Right renal cortex interstitium (tissue), 3 donors: Measurements from ENCODE around the gene EPS8L2. TPM values are rescaled to one million over a fixed set of nuclear protein-coding genes. Genes with fewer than 3 reads are reported as not detected.

ENCODE experiments used
- DNase-seq, 3 donors: peaks; one replicate each; pipeline ENCODE4 v3.0.0-alpha.2; 2013; ENCODE audit warnings: low read depth in 3 of 3, low spot score in 2 of 3
- polyA plus RNA-seq, 3 donors: library from polyadenylated mRNA; unstranded; fragments of 120-200 nt; gene quantifications; one replicate each; pipeline ENCODE4 v1.2.1, GENCODE V29; 2013; ENCODE audit not compliant: insufficient read length in 3 of 3

The EPS8L2 gene
- polyA plus RNA-seq, 3 donors: 89.8 to 112 (median 91.2) TPM

DNA sequence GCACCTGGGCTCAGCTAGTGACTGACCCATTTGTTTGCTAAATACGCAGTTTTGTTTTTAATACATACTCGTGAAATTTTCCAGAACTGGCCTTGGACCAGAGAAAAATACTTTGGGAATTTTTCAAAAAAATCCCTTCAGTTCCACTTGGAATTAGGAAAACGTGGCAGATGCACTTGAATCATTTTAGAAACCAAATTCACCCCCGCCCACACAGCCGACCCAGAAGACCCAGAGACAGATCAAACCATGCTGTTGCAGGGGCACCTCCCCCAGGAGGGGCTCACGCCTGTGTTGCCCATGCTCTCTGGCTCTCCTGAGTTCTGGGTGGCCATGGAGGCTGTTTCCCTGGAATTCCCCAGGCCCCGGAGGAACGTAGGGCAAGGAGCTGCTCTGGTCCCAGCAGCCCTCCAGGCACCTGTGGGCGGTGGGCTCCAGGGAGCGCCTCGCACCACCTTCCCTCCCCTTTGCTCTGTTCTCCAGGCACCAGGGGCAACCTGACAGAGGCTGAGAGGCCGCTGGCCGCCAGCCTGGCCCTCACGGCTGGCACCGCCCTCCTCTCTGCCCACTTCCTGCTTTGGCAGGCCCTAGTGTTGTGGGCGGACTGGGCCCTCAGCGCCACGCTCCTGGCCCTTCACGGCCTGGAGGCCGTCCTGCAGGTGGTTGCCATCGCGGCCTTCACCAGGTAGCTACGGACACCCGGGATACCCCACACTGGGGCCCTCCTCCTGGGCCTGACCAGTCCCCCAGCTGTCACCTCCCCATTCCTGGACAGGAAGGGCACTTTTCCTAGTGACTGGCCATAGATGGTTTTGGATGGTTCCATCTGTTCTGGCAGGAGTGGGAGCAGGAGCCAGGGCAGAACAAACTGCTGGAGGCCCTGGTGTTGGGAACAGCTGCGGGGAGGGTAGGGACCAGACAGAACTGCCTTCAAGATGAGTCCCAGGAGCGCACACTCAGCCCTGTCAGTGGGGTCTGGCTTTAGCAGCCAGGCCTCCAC, 3.3 kb upstream of the EPS8L2 start:
- no peak for DNase-seq

DNA sequence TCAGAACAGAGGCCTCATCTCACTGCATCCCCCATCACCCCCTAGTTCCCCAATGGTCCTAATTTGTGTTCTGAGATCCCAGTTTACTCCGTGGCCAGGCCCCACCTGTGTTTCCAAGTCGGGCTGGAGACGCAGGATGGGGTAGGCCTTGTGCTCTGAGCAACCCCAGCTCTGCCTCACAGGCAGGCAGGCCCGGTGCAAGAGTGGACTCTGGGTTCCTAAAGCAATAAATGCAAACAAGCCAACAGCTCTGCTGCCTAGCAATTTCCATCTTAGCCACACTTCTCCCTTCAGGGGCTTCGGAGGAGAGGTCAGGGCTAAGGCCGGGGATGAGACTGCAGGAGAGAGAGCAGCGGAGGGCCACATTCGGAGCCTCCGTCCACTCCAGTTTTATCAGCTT, 2.5 kb upstream of the EPS8L2 start:
- DNase-seq: no peak

DNA sequence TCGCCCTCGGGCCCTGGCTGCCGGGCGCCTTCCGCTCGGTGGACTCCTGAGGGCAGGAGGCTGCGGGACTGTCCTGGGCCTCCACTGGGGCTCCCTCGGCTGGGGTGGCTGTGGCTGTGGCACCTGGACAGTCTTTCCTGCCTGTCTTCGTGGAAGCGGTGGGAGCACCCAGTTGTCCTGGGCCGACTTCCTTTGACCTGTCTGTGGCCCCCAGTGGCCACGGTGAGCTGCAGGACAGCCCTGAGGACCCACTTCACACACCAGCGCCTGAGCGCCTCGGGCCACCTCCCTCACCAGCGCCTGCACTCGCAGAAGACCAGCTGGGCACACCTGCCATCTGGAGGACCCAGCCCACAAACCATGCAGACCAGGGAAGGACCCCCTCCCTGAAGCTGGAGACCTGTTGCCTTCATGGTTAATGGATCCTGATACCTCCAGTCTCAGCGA, 1.8 kb upstream of the EPS8L2 start:
- no peak for DNase-seq

DNA sequence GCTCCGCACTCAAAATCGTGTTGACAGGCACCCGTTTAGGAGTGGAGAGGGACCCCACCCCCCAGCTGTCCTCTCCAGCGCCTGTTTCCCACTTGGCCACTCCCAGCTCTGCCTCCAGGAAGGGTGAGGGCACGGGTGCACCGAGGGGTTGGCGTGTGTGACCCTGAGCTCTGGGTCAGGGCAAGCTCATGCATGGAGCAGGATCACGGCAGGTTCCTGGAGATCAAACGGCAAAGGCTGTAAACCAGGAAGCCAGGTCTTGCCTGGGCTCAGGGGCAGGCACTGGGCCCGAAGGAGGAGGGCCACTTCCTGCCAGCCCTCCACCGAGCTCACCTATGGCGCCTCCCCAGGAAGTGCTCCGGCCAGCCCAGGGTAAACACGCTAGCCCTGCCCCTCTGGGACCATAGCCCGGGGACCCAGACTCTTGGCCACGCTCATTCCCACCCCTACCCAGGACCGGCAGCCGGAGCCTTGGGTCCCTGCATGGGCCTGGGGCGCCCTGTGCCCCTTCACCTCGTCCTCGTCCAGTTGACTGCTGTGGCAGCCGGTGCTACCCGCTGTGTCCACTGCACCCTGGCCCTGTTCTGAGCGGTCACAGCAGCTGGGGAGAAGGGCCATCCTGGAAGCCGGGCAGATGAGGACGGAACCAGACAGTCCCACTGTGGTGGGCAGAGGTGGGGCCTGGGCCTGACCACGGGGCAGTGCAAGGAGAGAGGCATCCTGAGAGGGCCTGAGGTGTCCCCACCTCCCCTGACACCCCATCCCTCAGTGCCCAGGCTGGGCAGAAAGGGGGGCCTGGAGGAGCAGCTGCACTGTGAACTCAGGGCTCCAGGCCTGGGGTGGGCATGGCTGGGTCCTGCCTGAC, 1.0 kb upstream of the EPS8L2 start:
- no peak for DNase-seq

DNA sequence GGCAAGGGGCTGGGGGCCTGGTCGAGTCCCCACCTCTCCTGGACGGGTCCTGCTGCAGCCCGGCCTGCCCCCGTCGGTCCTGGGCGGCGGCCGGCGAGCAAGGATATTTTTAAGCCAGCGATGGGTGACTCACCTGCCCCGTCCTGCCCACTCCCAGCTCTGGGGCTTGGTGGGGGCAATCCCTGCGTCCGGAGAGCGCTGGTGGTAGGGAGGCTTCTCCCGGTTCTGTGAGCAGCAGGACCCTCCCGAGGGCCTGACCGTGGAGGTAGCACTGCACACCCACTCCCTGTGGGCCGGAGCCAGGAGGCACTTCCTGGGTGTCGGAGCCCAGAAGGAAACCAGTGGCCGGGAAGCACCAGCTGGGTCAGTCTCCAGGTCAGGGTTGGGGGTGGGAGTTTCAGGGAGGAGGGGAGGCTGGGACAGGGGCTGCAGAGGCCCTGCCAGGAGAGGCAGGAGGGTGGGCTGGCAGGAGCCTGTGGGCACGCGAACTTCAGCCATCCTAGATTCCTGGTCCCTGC, 467 bp downstream of the EPS8L2 start:
- no peak for DNase-seq

DNA sequence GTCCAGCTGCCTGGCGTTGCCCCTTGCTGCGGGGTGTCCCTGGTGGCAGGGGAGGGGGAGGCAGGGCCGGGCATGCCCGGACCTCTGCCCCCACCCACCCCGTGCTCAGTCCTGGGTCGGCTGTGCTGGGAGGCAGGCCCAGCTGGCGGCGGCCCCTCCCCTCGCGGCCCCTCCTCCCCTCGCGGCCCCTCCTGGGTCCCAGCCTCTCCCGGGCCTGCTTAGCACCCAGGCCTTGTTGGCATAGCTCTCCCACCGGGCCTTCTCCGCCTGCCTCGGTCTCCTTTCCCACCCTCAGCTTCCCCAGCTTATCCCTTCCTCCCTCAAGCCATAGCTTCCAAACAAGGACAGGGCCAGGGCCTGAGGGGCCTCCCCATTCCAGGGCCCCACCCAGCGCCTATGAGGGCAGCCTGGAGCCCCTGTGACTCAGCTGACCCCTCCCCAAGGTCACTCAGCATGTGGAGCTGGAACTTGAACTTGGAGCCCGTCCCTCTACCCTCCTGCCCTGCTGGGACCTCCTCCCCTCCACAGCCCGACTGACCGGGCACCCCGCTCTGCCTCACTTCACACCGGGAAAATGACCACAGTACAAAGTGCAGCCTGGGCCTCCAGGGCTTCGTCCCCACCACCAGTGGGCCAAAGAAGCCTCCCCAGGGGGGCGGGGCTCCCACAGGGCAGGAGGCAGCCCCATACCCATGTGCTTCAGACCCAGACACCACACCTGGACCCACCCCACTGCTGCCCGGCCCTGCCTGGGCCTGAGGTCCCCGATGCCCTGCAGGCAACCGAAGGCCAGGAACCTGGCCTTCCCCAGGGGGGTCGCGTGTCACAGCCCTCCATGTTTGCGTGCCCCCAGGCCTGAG, 1.2 kb downstream of the EPS8L2 start:
- no peak for DNase-seq

DNA sequence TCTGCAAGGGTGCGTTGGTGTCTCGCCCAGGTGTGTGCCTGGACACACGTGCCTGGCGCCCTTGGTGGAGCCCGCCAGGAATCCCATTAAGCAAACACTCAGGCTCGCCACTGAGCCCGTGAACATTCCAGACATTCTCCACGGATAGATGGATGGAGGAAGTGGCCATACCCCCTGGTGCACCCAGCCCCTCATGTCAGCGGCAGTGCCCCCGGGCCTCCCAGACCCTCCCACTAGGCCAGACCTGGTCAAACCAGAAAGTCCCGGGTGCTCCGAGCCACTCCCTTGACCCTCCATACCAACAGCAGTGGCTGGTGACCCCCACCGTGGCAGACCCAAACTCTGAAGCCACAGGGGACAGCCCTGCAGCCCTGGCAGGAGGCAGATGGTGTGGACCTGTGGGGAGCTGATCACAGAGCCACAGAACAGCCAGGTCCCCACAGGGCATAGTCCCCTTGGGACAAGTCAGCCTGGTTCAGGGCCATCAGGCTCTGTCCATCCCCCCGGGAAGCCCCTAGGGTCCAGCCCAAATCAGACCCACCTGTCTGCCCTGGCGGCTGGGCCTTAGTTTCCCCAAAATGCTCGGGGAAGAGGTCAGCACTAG, 1.9 kb downstream of the EPS8L2 start:
- no peak for DNase-seq

DNA sequence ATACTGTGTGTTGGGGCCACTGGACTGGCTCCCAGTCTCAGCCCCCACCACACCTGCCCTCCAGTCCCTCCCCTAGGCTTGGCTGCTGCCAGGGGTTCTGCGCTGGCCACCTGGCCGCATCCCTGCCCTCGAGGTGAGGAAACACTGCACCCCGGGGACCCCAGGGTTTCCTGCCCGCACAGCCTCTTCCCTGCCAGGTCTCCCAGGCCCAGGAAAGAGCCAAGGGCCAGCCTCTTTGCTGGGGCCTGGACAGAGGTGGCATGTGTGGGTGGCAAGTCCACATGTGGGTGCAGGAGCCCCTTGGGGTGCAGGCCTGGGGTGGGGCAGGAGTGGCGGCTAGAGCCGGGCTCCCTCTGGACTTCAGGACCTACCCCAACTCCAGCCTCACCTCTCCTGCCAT, 2.5 kb downstream of the EPS8L2 start:
- no peak for DNase-seq

DNA sequence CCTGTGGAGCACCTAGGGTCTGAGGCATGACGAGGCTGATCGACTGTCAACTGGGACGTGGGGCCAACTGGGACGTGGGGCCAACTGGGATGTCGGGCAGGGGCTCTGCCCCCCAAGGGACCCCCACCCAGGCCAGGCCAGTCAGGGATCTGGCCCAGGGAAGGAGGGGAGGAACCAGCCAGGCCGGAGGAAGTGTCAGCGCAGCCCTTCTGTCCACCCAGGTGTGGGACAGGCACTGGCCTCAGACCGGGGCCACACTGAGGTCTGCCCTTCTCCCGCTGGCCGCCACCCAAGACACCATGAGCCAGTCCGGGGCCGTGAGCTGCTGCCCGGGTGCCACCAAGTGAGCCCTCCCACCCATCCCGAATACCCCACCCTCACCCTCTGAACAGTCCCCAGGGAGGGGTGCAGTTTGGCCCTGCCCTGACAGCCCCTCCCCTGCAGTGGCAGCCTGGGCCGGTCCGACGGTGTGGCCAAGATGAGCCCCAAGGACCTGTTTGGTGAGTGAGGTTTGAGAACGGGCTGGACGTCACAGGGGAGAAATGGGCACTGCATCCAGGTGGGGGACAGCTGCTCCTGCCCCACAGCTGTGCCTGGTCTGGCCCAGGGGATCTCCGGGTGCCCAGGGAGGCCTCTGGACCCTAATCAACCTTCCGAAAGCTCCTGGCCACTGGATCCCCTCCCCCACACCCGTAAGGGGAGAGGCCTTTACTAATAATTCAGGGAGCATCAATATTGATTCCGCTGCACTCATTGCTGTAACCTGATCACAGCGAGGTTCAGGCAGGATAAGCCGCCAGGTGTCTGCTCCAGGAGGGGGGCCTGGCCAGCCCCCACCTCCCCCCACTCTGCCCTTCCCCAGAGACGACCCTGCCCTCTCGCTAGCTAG, 3.3 kb downstream of the EPS8L2 start:
- DNase-seq: no peak

DNA sequence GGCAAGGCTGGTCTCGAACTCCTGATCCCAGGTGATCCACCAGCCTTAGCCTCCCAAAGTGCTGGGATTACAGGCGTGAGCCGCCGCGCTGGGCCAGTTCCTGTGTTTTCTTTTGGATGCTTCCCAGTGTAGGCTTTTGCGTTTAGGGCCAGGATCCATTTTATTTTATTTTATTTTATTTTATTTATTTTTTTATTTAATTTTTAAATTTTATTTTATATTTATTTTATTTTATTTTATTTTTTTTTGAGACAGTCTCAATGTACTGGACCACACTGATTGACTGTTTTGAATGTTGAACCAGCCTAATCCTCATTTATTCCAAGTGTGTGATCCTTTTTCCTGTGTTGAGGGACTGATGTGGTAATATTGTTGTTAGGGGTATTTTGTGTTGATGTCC, 8.4 kb downstream of the EPS8L2 start:
- DNase-seq: no peak

DNA sequence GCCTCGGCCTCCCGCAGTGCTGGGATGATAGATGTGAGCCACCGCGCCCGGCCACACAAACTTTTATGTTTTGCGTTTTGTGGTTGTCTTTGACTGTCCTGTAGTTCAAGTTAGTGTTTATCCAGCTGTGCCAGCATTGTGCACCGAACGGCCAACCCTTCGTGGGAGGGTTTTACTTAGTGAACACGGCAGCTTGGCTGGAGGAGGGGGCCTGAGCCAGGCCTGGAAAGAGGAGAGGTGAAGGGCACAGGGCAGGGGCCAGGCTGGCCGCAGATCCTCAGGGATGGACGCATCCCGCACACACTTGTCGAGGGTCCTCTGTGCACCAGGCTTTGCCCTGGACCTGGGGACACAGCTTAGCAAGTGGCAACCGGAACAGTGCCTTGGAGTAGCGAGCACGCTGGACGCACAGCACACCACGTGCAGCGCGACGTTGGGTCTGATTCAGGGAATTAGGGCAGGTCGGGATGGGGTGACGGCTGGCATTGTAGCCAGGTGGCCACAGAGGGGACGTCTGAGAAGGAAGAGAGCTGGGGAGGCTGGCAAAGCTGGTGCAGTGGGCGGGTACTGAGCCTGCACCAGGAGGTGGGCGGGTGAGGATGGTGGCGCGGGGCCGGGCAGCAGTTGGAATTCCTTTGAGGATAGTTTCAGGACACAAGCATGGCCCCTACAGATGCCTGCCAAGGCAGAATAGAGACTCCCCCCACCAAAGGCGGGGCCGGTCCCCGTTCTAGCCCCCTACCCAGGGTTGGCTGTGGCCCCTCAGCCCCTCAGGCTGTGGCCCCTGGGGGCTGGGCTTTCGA, 13.4 kb downstream of the EPS8L2 start:
- no peak for DNase-seq

DNA sequence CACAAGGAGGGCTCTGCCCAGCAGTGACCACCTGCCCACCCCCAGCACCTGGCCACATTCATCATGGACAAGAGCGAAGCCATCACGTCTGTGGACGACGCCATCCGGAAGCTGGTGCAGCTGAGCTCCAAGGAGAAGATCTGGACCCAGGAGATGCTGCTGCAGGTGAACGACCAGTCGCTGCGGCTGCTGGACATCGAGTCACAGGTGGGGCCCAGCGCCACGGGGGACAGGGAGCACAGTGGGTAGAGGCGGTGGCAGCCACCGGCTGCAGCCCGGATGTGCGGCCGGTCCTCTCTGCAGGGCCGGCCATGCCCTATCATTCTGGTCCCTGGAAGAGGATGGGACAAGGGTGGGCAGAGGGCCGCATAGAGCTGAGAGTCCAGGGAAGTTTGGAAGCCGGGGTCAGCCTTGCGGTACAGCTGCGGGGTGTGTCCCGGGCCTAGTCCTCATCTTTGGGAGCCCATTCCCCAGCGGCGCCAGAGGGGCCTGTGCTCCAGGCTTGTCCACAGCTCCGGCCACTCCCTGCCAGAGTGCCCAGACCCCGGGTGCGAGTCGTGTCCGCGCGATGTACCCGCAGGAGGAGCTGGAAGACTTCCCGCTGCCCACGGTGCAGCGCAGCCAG, 14.1 kb downstream of the EPS8L2 start:
- DNase-seq: no peak

DNA sequence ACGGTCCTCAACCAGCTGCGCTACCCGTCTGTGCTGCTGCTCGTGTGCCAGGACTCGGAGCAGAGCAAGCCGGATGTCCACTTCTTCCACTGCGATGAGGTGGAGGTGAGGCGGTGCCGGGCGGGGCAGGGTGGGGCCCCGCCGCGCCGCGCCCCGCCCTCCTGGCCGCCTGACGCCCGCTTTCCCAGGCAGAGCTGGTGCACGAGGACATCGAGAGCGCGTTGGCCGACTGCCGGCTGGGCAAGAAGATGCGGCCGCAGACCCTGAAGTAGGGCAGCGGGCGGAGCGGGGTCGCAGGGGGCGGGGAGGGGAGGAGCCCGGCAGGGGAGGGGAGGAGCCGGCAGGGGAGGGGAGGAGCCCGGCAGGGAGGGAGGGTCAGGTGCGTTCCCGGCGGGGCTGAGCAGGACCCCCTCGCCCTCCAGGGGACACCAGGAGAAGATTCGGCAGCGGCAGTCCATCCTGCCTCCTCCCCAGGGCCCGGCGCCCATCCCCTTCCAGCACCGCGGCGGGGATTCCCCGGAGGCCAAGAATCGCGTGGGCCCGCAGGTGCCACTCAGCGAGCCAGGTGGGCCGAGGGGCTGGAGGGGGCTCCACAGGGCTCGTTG, 14.7 kb downstream of the EPS8L2 start:
- no peak for DNase-seq

DNA sequence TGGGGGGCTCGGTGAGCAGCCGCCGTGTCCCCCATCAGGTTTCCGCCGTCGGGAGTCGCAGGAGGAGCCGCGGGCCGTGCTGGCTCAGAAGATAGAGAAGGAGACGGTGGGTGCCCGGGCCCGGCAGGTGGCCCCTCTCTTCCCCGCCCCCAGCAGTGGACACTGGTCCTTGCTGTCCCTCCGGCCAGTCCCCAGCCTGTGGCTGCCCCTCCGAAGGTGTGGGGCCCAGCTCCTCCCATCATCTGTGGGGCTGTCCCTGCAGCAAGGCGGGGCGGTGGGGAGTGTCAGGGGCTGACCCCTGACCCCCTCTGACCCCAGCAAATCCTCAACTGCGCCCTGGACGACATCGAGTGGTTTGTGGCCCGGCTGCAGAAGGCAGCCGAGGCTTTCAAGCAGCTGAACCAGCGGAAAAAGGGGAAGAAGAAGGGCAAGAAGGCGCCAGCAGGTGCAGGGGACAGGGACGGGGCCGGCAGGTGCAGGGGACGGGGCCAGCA, 15.3 kb downstream of the EPS8L2 start:
- no peak for DNase-seq

DNA sequence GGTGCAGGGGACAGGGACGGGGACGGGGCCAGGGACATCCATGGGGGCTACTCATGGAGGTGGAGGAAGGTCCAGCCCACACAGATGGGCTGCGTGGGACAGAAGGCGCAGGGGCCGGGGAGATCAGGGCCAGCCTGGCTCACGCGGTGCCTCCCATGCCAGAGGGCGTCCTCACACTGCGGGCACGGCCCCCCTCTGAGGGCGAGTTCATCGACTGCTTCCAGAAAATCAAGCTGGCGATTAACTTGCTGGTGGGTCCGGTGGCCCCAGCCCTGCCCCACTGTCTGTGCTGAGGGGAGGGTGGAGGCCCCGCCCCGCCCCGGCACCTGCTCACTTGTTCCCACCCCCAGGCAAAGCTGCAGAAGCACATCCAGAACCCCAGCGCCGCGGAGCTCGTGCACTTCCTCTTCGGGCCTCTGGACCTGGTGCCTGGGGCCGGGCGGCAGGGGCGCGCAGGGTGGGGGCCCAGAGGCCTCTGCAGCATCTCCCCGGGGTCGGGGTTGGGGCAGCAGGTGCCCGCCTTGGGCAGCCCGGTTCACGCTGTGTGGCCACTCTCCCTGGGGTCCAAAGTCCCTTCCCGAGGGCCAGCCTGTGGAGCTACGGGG, 15.8 kb downstream of the EPS8L2 start:
- DNase-seq: no peak

DNA sequence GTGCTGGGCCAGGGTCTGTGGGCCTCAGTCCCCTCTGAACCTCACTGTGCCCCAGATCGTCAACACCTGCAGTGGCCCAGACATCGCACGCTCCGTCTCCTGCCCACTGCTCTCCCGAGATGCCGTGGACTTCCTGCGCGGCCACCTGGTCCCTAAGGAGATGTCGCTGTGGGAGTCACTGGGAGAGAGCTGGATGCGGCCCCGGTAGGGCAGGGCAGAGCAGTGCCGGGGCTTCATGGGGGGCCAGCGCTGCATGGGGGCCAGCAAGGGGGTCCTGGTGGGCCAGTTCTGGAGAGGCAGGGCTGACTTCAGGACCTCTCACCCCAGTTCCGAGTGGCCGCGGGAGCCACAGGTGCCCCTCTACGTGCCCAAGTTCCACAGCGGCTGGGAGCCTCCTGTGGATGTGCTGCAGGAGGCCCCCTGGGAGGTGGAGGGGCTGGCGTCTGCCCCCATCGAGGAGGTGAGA, 16.3 kb downstream of the EPS8L2 start:
- no peak for DNase-seq
